Measurements from ENCODE around the gene ZNF583.

The ZNF583 gene

GRCh38 chr19:56476093-56476492 is 72.0 kb downstream of the ZNF583 start:
- no peak for DNase-seq
